SW480 (cell line): Measurements from ENCODE around the gene RIPK1.
"Not testable (repeated sequence)": the region's sequence is repeated elsewhere in the genome, so short reads cannot be mapped to it uniquely, and the experiment has no call there.

Experiments used
- DNase-seq: peaks from one replicate; pipeline ENCODE4 v3.0.0-alpha.2; 2016; ENCODE audit warnings: low spot score

RIPK1 gene

DNA sequence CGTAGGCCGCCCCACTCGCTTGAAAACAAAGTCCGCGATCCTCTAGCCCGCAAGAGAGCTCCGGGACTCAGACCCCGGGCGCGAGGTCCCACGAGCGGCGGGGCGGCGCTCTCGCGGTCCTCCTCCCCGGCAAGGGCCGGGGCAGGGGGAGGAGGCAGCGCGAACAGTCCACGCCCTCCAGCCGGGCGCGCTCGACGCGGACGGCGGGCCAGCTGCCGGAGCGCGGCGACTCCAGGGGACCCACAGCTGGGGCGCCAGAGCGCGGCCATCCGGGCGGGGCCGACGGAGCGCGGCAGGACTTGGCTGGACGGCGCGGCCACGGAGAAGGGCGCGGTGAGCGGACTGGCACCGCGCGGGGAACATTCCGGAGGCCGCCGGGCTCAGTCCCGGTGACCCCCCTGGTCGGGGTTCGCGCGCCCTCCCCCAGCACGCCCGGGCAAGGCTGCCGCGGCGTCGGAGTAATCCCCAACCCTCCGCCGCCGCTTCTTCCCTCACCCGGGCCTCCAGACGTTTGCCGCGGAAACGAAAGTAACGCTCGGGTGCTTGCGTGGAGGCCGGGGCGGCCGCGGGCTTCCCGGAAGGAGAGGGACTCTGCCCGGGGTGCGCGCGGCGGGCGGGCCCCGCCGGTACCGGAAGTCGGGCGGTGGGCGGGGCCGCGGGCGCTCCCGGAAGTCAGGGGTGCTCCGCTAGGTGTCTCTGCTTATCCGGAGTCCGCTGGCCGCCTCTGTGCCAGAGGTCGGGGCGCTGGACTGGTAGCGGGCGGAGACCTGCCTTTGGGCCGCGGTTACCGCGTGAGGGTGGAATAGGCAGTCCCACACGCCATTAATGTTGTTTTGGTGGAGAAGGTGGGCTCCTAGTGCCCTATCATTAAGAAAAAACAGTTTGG is at the start of gene RIPK1:
Gene RIPK1 (plus strand): TSS at position 166 of the 886 bp plus-strand sequence. CDS start 8,330 bp downstream, outside the sequence.
- DNase-seq: peak; percentile 91

DNA sequence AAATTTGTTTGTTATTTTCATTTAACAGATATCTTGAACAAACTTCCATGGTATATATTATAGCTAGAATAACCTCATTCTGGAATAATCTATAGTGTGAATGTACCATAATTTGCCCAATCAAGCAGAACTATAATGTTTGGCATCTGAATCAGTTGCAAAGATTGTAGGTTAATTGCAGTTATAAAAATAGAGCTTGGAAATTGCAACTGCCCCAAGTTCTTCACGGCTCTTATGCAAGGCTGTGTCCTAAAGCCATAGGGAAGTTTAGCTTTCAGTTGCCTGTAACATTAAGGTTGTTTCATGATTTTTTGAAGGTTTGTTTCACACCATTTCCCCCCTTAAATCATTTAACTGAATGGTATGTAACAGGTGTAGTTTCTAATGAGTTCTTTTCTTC is 49.2 kb upstream of the RIPK1 start:
- DNase-seq: no peak

DNA sequence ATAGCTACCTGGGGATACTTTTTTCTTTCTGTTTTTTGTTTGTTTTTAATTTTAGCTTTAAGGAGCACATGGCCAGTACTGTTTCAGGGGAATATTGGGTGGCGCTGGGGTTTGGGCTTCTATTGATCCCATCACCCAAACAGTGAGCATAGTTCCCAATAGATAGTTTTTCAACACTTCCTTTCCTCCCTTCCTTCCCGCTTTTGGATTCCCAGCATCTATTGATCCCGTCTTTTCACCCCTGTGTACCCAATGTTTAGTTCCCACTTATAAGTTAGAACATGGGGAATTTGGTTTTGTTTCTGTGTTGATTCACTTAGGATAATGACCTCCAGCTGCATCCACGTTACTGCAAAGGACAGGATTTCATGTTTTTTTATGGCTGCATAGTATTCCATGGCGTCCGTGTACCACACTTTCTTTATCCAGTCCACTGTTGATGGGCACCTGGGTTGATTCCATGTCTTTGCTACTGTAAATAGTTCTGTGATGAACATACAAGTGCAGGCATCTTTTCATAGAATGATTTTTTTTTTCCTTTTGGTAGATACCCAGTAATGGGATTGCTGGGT is 48.5 kb upstream of the RIPK1 start:
- no peak for DNase-seq

DNA sequence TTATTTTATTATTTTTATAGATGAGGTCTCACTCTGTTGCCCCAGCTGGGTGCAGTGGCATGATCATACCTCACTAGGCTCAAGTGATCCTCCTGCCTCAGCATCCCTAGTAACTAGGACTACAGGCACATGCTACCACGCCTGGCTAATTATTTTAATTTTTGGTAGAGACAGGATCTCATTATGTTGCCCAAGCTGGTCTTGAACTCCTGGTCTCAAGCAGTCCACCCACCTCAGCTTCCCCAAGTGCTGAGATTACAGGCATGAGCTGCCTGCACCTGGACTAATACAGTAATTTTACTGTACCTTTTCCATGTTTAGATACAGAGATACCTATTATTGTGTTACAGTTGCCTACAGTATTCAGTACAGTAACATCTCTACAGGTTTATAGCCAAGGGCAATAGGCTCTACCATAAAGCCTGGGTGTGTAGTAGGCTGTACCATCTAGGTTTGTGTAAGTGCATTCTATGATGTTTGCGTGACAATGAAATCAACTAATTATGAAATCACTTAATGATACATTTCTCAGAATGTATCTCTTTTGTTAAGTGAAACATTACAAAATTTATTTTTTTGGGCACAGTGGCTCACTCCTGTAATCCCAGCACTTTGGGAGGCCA is 47.2 kb upstream of the RIPK1 start:
- DNase-seq: not testable (repeated sequence)

DNA sequence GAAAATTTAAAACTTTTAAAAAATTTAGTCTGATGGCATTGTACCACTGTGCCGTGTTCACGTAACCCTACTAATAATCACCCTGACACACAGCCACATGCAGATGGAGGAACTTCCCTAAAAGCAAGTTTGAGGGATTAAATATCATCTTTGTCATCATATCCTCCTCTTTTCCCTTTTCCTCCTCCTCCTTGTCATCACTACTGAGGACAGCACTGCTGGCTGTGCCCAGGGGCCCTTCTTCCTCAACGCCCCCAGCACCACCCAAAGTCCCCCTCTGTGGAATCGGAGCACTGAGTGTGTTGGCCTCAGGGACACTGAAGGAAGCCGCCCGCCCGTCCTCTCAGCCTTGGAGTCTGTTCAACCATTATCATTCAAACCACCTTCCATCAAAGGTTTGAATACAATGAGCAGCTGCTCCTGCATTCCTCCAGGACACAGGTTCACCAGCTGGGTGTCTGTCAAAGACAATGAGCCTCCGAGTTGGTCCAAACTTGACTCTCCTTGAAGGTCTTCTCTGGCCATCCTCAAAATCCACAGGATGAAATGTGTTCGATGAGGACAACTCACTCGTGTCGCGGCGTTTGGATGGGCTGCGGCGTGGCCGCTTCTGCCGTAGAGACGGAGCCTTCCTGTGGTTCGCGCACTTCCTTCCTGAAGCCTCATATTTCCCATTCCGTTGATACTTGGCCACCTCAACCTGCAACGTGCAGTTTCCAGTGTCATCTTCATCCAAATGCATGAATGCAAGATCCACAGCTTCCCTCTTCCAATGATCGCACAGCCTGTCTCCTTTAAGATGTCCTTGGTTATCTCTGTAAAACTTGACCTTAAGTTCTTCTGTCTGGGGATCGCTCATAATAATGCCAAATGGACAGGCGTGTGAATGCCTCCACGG is 45.3 kb upstream of the RIPK1 start:
- peak; percentile 21 for DNase-seq

DNA sequence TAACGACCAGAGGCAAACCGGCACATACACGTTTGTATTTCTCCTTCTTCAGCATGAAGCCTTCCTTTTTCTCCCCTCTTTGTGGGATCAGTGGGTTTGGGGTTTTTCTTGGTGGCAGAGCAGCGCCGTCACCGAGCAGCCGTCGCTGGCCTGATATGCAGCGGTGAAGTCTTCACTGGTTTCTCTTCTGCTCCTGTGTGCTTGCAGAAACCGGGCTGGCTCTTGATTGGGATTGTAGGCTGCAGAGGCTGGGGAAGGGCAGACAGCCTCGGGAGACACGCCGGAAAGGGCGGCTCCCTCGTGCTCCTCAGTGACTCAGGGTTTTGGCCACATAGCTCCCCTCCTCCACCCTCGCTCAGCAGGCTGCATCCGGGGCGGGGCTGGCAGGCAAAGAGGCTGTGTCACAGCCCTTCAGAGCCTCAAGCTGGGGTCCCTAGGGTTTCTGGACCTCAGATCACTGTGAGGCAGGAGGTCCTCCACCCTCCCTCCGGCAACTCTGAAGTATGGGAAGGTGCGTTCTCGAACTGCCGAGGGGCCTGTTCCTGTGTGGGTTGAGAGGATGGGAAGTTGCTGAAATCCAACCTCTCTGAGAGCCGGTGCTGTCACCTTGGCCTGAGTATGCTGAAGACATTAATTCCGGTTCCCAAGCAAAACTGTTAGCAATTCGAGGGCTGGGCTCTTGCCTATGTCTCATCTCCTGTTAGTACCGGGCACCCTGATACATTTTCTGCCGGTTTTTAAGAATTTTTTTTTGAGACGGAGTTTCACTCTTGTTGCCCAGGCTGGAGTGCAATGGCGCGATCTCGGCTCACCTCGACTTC is 44.4 kb upstream of the RIPK1 start:
- DNase-seq: peak; percentile 90

DNA sequence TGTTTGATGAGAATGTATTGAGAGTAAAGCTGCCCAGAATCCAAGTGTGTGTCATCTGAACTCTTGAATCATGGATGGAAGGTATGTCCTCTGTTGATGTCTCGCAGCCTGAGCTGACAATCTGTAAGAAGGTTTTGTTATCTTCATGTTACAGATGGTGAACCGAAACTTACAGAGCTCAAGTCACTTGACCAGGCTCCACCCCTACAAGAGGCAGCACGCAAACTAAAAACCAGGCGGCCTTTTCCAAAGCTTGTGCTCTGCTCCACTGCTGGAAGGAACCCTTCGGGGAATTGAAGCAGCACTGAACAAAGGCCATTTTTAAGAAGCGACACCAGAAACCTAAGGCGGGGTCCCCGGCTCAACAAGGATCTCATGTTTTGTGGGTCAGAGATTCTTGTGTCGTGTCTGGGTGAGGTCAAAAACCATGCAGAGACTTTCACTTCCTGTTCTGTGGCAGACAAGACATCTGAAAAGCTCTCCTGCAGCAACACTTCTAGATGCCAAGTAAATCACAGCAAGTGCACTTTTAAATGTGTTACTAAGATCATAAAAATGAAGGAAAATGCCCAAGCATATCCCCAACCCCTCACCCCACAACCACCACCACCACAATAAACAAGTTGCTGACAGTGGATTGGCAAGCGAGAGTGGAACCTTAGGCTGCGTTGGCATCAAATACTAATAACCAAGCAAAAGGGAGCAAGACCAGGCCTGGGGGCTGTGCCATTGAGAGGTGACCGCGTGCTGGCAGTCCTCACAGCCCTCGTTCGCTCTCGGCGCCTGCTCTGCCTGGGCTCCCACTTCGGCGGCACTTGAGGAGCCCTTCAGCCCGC is 41.3 kb upstream of the RIPK1 start:
- DNase-seq: no peak

DNA sequence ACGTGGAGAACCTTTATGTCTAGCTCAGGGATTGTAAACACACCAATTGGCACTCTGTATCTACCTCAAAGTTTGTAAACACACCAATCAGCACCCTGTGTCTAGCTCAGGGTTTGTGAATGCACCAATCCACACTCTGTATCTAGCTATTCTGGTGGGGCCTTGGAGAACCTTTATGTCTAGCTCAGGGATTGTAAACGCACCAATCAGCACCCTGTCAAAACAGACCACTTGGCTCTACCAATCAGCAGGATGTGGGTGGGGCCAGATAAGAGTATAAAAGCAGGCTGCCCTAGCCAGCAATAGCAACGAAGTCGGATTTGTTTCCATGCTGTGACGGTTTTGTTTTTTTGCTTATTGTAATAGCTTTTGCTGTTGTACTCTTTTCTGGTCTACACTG is 40.1 kb upstream of the RIPK1 start:
- not testable (repeated sequence) for DNase-seq

DNA sequence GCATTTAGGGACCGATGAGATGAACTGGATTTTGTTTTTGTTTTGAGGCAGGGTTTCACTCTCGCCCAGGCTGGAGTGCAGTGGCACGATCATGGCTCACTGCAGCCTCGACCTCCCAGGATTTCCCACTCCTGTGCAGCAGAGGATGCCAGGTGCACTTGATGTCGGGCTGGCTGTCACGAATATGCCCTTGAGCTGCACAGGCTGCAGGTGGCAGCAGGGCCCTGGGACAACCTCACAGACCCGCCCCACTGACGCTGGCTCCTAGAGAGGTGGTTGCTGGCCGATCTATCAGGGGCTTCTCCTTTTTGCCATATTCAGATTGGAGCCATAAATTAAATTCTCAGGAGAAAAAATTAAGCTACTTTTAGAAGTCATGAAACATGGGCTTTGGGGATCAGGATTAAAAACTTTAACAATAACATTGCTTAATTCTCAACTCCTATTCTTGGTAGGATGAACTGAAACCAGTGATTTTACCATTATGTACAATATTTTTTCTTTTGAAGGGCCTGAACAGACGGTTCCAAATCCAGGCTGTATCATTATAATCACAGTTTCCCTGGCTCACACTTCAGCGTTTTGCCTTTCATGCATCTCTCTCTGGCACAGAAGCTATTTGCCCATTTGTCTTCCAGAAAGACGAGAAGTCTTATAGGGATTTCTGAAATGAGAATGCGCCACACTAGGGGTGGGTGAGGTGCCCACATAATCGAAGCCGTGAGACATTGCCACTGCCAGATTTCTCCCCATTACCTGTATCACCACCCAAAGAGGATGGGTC is 36.2 kb upstream of the RIPK1 start:
- DNase-seq: peak; percentile 9

DNA sequence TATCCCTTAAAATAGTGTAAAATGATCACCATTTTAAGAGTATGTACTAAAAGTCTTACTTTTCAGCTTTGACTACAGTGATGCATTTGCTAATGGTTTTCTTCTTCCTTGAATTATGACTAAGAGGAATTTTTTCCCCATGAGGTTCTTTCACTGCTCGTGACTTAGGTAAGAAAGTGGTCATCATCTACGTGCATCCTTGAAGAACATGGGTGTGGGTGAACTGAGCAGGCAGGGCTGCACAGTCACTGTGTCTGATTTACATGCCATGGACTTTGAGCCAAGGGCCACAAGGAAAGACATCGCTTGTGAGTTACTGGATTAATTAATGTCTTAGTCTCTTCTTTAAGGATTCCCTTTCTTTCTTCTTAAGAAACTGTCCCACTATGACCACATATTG is 35.3 kb upstream of the RIPK1 start:
- no peak for DNase-seq

DNA sequence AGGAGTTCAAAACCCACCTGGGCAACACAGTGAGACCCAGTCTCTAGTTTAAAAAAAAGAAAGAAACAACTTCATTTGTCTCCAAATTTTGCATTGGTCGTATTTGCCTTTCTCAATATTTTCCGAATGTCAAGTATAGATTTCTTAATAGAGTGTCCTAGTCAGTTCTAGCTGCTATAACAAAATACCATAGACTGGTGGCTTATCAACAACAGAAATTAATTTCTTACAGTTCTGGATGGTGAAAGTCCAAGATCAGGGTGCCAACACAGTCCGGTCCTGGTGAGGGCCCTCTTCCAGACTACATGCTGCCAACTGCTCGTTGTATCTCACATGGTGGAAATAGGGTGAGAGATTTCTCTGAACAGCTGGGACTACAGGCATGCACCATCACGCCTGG is 34.6 kb upstream of the RIPK1 start:
- no peak for DNase-seq

DNA sequence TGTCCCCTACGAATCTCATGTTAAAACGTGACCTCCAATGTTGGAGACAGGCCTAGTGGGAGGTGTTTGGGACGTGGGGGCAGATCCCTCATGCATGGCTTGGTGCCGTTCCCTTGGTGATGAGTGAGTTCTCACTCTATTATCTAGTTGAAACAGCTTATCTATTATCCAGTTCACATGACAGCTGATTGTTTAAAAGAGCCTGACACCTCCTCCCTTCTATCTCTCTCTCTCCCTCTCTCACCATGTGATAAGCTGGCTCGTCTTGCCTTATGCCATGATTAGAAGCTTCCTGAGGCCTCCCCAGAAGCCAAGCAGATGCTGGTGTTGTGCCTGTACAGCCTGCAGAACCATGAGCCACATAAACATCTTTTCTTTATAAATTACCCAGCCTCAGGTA is 32.9 kb upstream of the RIPK1 start:
- no peak for DNase-seq

DNA sequence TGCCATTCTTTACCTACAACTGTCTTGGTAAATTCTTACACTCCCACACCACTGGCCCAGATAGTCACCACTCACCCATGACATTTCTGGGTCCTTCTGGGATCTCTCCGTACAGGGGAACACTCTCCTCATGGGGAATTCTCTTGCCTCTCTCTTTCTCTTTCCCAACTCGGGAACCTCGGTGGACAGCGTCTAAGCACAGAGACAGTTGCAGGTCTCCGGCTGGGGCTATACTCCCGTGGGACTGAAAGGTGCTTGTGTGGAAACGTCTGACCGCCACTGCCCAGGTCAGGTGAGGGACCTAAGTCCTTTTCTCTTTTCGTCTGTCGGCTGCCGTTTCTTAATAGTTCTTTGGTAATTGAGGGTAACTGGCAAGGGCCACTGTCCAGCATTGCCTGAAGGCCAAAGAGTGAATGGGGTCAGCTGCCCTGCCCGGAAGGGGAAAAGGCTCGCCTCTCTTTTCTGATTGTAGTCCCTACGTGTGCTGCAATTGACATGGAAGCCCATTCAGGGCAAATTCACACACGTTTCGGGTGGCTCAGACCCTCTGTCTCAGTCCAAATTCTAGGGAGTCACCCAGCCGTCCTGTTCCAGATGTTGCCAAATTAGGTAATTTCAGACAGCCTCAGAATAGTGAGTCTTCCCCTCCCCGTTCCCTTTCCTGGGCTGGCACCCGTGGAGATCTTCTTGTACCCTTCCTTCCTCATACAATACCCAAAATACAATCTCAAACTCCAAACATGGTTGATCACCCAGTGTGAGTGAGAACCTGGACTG is 31.2 kb upstream of the RIPK1 start:
- DNase-seq: no peak

DNA sequence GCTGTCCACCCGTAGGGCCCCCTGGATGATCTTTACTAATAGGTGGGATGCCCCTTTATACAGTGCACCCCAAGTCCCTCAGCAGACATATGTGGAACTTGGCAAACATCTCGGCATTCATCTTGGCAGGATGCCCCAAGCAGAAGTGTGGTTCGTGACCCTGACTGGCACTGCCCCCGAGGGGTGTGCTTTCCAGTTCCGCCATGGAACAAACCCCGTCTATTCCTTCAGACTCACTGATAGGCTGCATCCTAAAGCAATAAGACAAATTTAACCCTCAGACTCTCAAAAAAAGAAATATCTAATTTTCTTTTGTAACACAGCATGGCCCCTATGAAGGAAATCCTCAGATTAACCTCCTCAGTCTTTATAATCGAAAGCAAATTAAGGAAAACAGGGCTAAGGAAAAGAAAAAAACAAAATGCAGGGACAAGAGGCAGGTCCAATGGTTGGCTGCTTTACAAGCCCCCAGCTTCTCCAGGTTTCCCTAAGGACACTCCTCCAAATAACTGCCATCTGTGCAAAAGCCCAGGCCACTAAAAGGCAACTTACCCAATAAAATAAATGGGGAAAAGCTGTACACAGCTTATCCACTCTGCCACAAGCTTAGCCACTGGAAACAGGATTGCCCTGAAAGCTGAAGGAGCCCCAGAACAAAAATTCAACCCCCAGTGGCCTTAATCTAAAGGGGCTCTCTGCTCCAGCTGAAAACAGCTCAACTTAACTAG is 30.5 kb upstream of the RIPK1 start:
- no peak for DNase-seq

DNA sequence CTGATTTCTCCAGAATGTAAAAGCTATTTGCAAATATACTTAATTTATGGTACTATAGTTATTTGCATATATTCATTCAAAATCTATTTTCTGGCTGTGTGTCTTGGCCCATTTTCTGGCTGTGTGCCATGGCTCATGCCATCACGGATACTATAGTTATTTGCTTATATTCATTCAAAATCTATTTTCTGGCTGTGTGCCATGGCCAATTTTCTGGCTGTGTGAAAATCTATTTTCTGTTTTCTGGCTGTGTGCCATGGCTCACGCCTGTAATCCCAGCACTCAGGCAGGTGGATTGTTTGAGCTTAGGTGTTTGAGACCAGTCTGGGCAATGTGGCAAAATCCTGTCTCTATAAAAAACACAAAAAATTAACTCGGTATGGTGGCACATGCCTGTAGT is 28.9 kb upstream of the RIPK1 start:
- DNase-seq: no peak

DNA sequence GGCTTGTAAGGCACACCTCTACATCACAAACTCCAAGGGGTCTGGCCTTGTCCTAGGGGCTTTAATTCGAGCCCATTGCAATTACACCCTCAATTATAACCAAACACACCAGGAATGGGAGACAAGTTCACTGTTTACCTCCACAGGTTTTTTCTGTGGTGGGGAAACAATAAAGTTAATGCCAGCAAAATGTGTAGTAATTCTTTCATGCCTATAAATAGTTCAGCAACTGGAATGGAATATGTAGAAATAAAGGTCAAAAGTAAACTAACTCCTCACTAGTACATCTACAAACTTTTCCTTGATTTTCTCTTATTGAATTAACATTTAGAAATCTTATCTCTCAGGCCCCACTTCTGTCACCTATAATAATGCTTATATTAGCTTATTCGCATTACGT is 27.1 kb upstream of the RIPK1 start:
- DNase-seq: no peak

DNA sequence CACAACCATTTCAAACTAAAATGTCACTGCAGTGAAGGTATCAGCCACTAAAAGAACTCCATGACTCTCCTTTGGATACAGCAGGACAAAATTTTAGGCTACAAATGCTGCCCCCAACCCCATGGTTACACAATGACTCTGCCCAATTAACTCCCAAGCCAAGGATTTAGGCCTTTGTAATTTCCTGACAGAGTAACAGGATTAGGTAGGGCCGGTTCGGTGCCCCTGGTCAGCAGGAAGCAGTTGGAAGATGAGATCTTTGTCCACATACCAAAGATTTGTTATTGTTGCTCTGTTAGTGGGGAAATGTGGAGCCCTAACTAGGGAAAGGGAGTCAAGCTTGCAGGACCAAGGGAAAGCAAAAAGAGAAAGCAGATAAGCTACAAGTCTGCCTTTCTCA is 26.7 kb upstream of the RIPK1 start:
- no peak for DNase-seq

DNA sequence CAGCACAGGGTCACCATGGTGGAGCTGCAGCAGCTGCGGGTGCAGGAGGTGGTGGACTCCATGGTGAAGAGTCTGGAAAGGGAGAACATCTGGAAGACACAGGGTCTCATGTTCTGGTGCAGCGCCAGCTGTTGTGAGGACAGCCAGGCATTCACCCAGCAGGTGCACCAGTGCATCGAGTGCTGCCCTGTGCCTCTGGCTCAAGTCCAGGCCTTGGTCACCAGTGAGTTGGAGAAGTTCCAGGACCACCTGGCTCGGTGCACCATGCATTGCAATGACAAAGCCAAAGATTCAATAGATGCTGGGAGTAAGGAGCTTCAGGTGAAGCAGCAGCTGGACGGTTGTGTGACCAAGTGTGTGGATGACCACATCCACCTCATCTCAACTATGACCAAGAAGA is 22.9 kb upstream of the RIPK1 start:
- no peak for DNase-seq
